Measurements from ENCODE around the gene PLEKHA5. TPM values are rescaled to one million over a fixed set of nuclear protein-coding genes. Genes with fewer than 3 reads are reported as not detected.

PLEKHA5 gene
- polyA plus RNA-seq, 4 donors, result 13.2 to 36.2 (median 19.6) TPM

- no peak for FAIRE-seq
- Histone ChIP-seq H3K27ac (ENCODE audit: low read depth in 1 of 3, low read length in 2 of 3) (no peak overlapping the region), H3K4me1 (ENCODE audit: control insufficient read depth in 3 of 3, insufficient read depth in 2 of 3, low read depth in 1 of 3, low read length in 2 of 3) (no peaks in the 10 kb centered on the region), H3K9me3 (ENCODE audit: control insufficient read depth in 2 of 2, insufficient read depth in 1 of 2, low read depth in 1 of 2, low read length in 1 of 2) (no peaks in the 10 kb centered on the region), H3K27me3 (ENCODE audit: control insufficient read depth in 3 of 3, insufficient read depth in 3 of 3, low read length in 3 of 3) (no peaks in the 10 kb centered on the region), H3K36me3 (ENCODE audit: control insufficient read depth in 3 of 3, insufficient read depth in 2 of 3, low read depth in 1 of 3, low read length in 3 of 3) (peaks cover 0 to 3% (median 0%) of the 10 kb centered on the region in 3 donors), H3K4me3 (ENCODE audit: low read depth in 1 of 3, low read length in 3 of 3) (no peak overlapping the region)
- WGBS, 3 donors, result 79 to 91% (median 85%) methylated on average over 3 of the region's 3 CpGs
- no peak for DNase-seq
Observed at GRCh38 chr12:19248929-19249602, 119.5 kb downstream of the PLEKHA5 start.

GRCh38 chr12:19251481-19252132 is 122.1 kb downstream of the PLEKHA5 start:
- Histone ChIP-seq H3K27me3 (ENCODE audit: control insufficient read depth in 3 of 3, insufficient read depth in 3 of 3, low read length in 3 of 3) (no peaks in the 10 kb centered on the region), H3K36me3 (ENCODE audit: control insufficient read depth in 3 of 3, insufficient read depth in 2 of 3, low read depth in 1 of 3, low read length in 3 of 3) (peaks cover 0 to 5% (median 0%) of the 10 kb centered on the region in 3 donors), H3K4me1 (ENCODE audit: control insufficient read depth in 3 of 3, insufficient read depth in 2 of 3, low read depth in 1 of 3, low read length in 2 of 3) (no peaks in the 10 kb centered on the region), H3K4me3 (ENCODE audit: low read depth in 1 of 3, low read length in 3 of 3) (no peak overlapping the region), H3K9me3 (ENCODE audit: control insufficient read depth in 2 of 2, insufficient read depth in 1 of 2, low read depth in 1 of 2, low read length in 1 of 2) (no peaks in the 10 kb centered on the region), H3K27ac (ENCODE audit: low read depth in 1 of 3, low read length in 2 of 3) (no peak overlapping the region)
- FAIRE-seq (no peak), DNase-seq (no peak)
- 61 to 84% (median 82%) methylated on average over 3 of the region's 3 CpGs for WGBS, 3 donors

- no peak overlapping the region for H3K4me3 ChIP-seq (ENCODE audit: low read depth in 1 of 3, low read length in 3 of 3)
- H3K27me3 ChIP-seq (ENCODE audit: control insufficient read depth in 3 of 3, insufficient read depth in 3 of 3, low read length in 3 of 3), result no peaks in the 10 kb centered on the region
- DNase-seq (no peak), FAIRE-seq (peak; percentile 10)
- no peaks in the 10 kb centered on the region for H3K9me3 ChIP-seq (ENCODE audit: control insufficient read depth in 2 of 2, insufficient read depth in 1 of 2, low read depth in 1 of 2, low read length in 1 of 2)
- WGBS, 3 donors, result 75 to 99% (median 91%) methylated on average over 2 of the region's 2 CpGs
- no peak overlapping the region for H3K27ac ChIP-seq (ENCODE audit: low read depth in 1 of 3, low read length in 2 of 3)
- no peaks in the 10 kb centered on the region for H3K4me1 ChIP-seq (ENCODE audit: control insufficient read depth in 3 of 3, insufficient read depth in 2 of 3, low read depth in 1 of 3, low read length in 2 of 3)
- peaks cover 0 to 17% (median 1%) of the 10 kb centered on the region in 3 donors for H3K36me3 ChIP-seq (ENCODE audit: control insufficient read depth in 3 of 3, insufficient read depth in 2 of 3, low read depth in 1 of 3, low read length in 3 of 3)
Observed at GRCh38 chr12:19260135-19260534, 130.6 kb downstream of the PLEKHA5 start.

GRCh38 chr12:19261773-19262172 is 132.2 kb downstream of the PLEKHA5 start:
- WGBS, 3 donors, result 94 to 97% (median 95%) methylated on average over 4 of the region's 4 CpGs
- H3K9me3 ChIP-seq (ENCODE audit: control insufficient read depth in 2 of 2, insufficient read depth in 1 of 2, low read depth in 1 of 2, low read length in 1 of 2), result no peaks in the 10 kb centered on the region
- no peaks in the 10 kb centered on the region for H3K27me3 ChIP-seq (ENCODE audit: control insufficient read depth in 3 of 3, insufficient read depth in 3 of 3, low read length in 3 of 3)
- H3K4me1 ChIP-seq (ENCODE audit: control insufficient read depth in 3 of 3, insufficient read depth in 2 of 3, low read depth in 1 of 3, low read length in 2 of 3), result no peaks in the 10 kb centered on the region
- H3K27ac ChIP-seq (ENCODE audit: low read depth in 1 of 3, low read length in 2 of 3), result no peak overlapping the region
- peaks cover 0 to 23% (median 1%) of the 10 kb centered on the region in 3 donors for H3K36me3 ChIP-seq (ENCODE audit: control insufficient read depth in 3 of 3, insufficient read depth in 2 of 3, low read depth in 1 of 3, low read length in 3 of 3)
- no peak overlapping the region for H3K4me3 ChIP-seq (ENCODE audit: low read depth in 1 of 3, low read length in 3 of 3)
- FAIRE-seq (no peak), DNase-seq (no peak)

- peaks cover 0 to 22% (median 1%) of the 10 kb centered on the region in 3 donors for H3K36me3 ChIP-seq (ENCODE audit: control insufficient read depth in 3 of 3, insufficient read depth in 2 of 3, low read depth in 1 of 3, low read length in 3 of 3)
- no peaks in the 10 kb centered on the region for H3K4me1 ChIP-seq (ENCODE audit: control insufficient read depth in 3 of 3, insufficient read depth in 2 of 3, low read depth in 1 of 3, low read length in 2 of 3)
- no peak overlapping the region for H3K27ac ChIP-seq (ENCODE audit: low read depth in 1 of 3, low read length in 2 of 3)
- no peak for FAIRE-seq
- H3K9me3 ChIP-seq (ENCODE audit: control insufficient read depth in 2 of 2, insufficient read depth in 1 of 2, low read depth in 1 of 2, low read length in 1 of 2), result no peaks in the 10 kb centered on the region
- no peak overlapping the region for H3K4me3 ChIP-seq (ENCODE audit: low read depth in 1 of 3, low read length in 3 of 3)
- 90 to 98% (median 94%) methylated on average over 3 of the region's 3 CpGs for WGBS, 3 donors
- no peak for DNase-seq
- no peaks in the 10 kb centered on the region for H3K27me3 ChIP-seq (ENCODE audit: control insufficient read depth in 3 of 3, insufficient read depth in 3 of 3, low read length in 3 of 3)
Observed at GRCh38 chr12:19263672-19264071, 134.1 kb downstream of the PLEKHA5 start.

- H3K36me3 ChIP-seq (ENCODE audit: control insufficient read depth in 3 of 3, insufficient read depth in 2 of 3, low read depth in 1 of 3, low read length in 3 of 3), result peaks cover 4 to 34% (median 7%) of the 10 kb centered on the region in 3 donors
- WGBS, 3 donors, result 83 to 93% (median 87%) methylated on average over 4 of the region's 4 CpGs
- H3K4me3 ChIP-seq (ENCODE audit: low read depth in 1 of 3, low read length in 3 of 3), result no peak overlapping the region
- no peaks in the 10 kb centered on the region for H3K9me3 ChIP-seq (ENCODE audit: control insufficient read depth in 2 of 2, insufficient read depth in 1 of 2, low read depth in 1 of 2, low read length in 1 of 2)
- peak overlapping the region in 1 of 3 donors; percentile 41 for H3K27ac ChIP-seq (ENCODE audit: low read depth in 1 of 3, low read length in 2 of 3)
- FAIRE-seq (no peak), DNase-seq (peak; percentile 32 to 63)
- H3K27me3 ChIP-seq (ENCODE audit: control insufficient read depth in 3 of 3, insufficient read depth in 3 of 3, low read length in 3 of 3), result no peaks in the 10 kb centered on the region
- H3K4me1 ChIP-seq (ENCODE audit: control insufficient read depth in 3 of 3, insufficient read depth in 2 of 3, low read depth in 1 of 3, low read length in 2 of 3), result peaks cover 0 to 9% (median 2%) of the 10 kb centered on the region in 3 donors
Observed at GRCh38 chr12:19273482-19274330, 144.2 kb downstream of the PLEKHA5 start.

GRCh38 chr12:19276767-19277166 is 147.2 kb downstream of the PLEKHA5 start:
- no peaks in the 10 kb centered on the region for H3K27me3 ChIP-seq (ENCODE audit: control insufficient read depth in 3 of 3, insufficient read depth in 3 of 3, low read length in 3 of 3)
- H3K27ac ChIP-seq (ENCODE audit: low read depth in 1 of 3, low read length in 2 of 3), result no peak overlapping the region
- H3K9me3 ChIP-seq (ENCODE audit: control insufficient read depth in 2 of 2, insufficient read depth in 1 of 2, low read depth in 1 of 2, low read length in 1 of 2), result no peaks in the 10 kb centered on the region
- no peak for FAIRE-seq
- H3K4me3 ChIP-seq (ENCODE audit: low read depth in 1 of 3, low read length in 3 of 3), result no peak overlapping the region
- peaks cover 0 to 9% (median 2%) of the 10 kb centered on the region in 3 donors for H3K4me1 ChIP-seq (ENCODE audit: control insufficient read depth in 3 of 3, insufficient read depth in 2 of 3, low read depth in 1 of 3, low read length in 2 of 3)
- peaks cover 4 to 42% (median 7%) of the 10 kb centered on the region in 3 donors for H3K36me3 ChIP-seq (ENCODE audit: control insufficient read depth in 3 of 3, insufficient read depth in 2 of 3, low read depth in 1 of 3, low read length in 3 of 3)
- no peak for DNase-seq

GRCh38 chr12:19277711-19278110 is 148.2 kb downstream of the PLEKHA5 start:
- FAIRE-seq (no peak), DNase-seq (no peak)
- Histone ChIP-seq H3K9me3 (ENCODE audit: control insufficient read depth in 2 of 2, insufficient read depth in 1 of 2, low read depth in 1 of 2, low read length in 1 of 2) (no peaks in the 10 kb centered on the region), H3K27ac (ENCODE audit: low read depth in 1 of 3, low read length in 2 of 3) (no peak overlapping the region), H3K27me3 (ENCODE audit: control insufficient read depth in 3 of 3, insufficient read depth in 3 of 3, low read length in 3 of 3) (no peaks in the 10 kb centered on the region), H3K4me3 (ENCODE audit: low read depth in 1 of 3, low read length in 3 of 3) (no peak overlapping the region), H3K4me1 (ENCODE audit: control insufficient read depth in 3 of 3, insufficient read depth in 2 of 3, low read depth in 1 of 3, low read length in 2 of 3) (peaks cover 0 to 9% (median 2%) of the 10 kb centered on the region in 3 donors), H3K36me3 (ENCODE audit: control insufficient read depth in 3 of 3, insufficient read depth in 2 of 3, low read depth in 1 of 3, low read length in 3 of 3) (peaks cover 4 to 40% (median 7%) of the 10 kb centered on the region in 3 donors)
